ENCODE data around the gene IL21R.

DNA sequence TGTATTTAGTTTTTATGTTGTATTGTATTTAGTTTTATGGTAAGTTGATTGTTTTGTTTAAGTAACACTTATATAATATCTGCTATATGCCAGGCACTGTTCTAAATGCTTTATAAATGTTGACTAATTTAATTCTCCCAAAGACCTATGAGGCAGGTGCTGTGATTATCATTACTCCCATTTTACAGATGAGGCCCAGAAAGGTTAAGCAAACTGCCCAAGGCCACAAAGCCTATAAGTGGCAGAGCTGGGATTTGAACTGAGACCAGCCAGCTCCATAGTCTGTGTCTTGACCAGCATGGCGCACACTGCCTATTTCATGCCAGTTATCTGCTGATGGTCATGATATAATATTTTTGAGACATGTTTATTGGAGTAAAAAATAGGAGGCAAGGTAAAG, 24.0 kb downstream of the IL21R start:
- TF ChIP-seq HNRNPUL1 (IDR thresholded peaks at IDR 0.05; ENCODE audit: low read length) (no peak), NCOR1 (IDR thresholded peaks at IDR 0.05) (no peak), MAFK (IDR thresholded peaks at IDR 0.05; ENCODE audit: low read length) (no peak), TFE3 (CRISPR knock-in tag; IDR thresholded peaks at IDR 0.05) (no peak), POLR2A (conservative IDR thresholded peaks at IDR 0.05) (no peak), CREB1 (IDR thresholded peaks at IDR 0.05) (no peak), CREB1 (CRISPR knock-in tag; IDR thresholded peaks at IDR 0.05) (no peak), THAP12 (CRISPR knock-in tag; IDR thresholded peaks at IDR 0.05) (no peak), CTCF (IDR thresholded peaks at IDR 0.05 in 2 of 3, conservative IDR thresholded peaks at IDR 0.05 in 1 of 3; ENCODE audit: insufficient read depth in 2 of 3, low read depth in 1 of 3, low read length in 3 of 3) (no peak), EZH2 (IDR thresholded peaks at IDR 0.05; ENCODE audit: borderline replicate concordance, low read depth, low read length) (no peak), CEBPB (tag; IDR thresholded peaks at IDR 0.05) (no peak)
- TF ChIP-seq, protein P1, sequence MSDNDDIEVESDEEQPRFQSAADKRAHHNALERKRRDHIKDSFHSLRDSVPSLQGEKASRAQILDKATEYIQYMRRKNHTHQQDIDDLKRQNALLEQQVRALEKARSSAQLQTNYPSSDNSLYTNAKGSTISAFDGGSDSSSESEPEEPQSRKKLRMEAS (CRISPR knock-in tag; IDR thresholded peaks at IDR 0.05) = no peak
